ENCODE results near the gene LCE5A. TPM values are rescaled to one million over a fixed set of nuclear protein-coding genes. Genes with fewer than 3 reads are reported as not detected.

Gene LCE5A
- total and polyA plus RNA-seq, 10 of the 15 experiments (the other 5 are each of a cell fraction or from before 2014, with no cell fraction given): not detected

- TF ChIP-seq IRF4 (IDR thresholded peaks at IDR 0.05; ENCODE audit: low read depth, low read length) (no peak), SMC3 (IDR thresholded peaks at IDR 0.05; ENCODE audit: borderline replicate concordance, low read length) (peak; percentile 45; the same call in 1 of the 2 replicates), CTCF (IDR thresholded peaks at IDR 0.05 in 2 of 3, conservative IDR thresholded peaks at IDR 0.05 in 1 of 3; ENCODE audit: control insufficient read depth in 2 of 3, extremely low read depth in 1 of 3, insufficient read depth in 1 of 3, low read depth in 3 of 3, low read length in 3 of 3) (peak; percentile 55 to 90 (median 82)), RAD21 (IDR thresholded peaks at IDR 0.05; ENCODE audit: insufficient read depth, low read depth, low read length) (peak; percentile 59), SIN3A (IDR thresholded peaks at IDR 0.05; ENCODE audit: low read depth, low read length) (no peak), NR2C1 (IDR thresholded peaks at IDR 0.05) (no peak)
These were observed 15.4 kb upstream of the LCE5A start (continued) for GRCh38 chr1:152495066-152495675.

- no peak overlapping the region for H3K27ac ChIP-seq (ENCODE audit: control insufficient read depth, insufficient read depth)
- H2AFZ ChIP-seq (ENCODE audit: control insufficient read depth, low read depth, low read length): no peak overlapping the region
- no peaks in the 10 kb centered on the region for H3K79me2 ChIP-seq (ENCODE audit: control insufficient read depth, insufficient read depth, low read length)
- no peaks in the 10 kb centered on the region for H3K36me3 ChIP-seq (ENCODE audit: control insufficient read depth in 2 of 2, insufficient read depth in 2 of 2, low read length in 1 of 2)
- H3K4me3 ChIP-seq: no peak overlapping the region
- DNase-seq (ENCODE audit: low read depth, low spot score): no peak
- ChIA-PET POLR2A (no interaction called here), SMC1A (ENCODE audit: uncharacterized antibody, unreplicated experiment) (interaction anchor here (0.6 to 0.7 kb wide), 2 partner anchors 32 to 122 kb away, joined by 3 read pairs; no protein-coding TSS in a partner anchor), CTCF (interaction anchor here (1.0 to 2.5 kb wide), 5 partner anchors 8 to 428 kb away, joined by 3 to 11 read pairs (median 3); no protein-coding TSS in a partner anchor), RAD21 (ENCODE audit: unreplicated experiment) (no interaction called here)
- H3K9ac ChIP-seq (ENCODE audit: control insufficient read depth, insufficient read depth, low read length): no peak overlapping the region
- in situ Hi-C loops (cut with MboI): no loop called here
- TF ChIP-seq CTCF (IDR thresholded peaks at IDR 0.05 in 2 of 3, conservative IDR thresholded peaks at IDR 0.05 in 1 of 3; ENCODE audit: control insufficient read depth in 2 of 3, extremely low read depth in 1 of 3, insufficient read depth in 1 of 3, low read depth in 3 of 3, low read length in 3 of 3): peak; percentile 23 to 43 (median 26); a peak in 4 of 6 replicates
- peak; percentile 17; the same call in 1 of the 2 replicates for TF ChIP-seq RAD21 (IDR thresholded peaks at IDR 0.05; ENCODE audit: insufficient read depth, low read depth, low read length)
- TF ChIP-seq MTA2 (IDR thresholded peaks at IDR 0.05; ENCODE audit: low read depth): no peak
- TF ChIP-seq TARDBP (IDR thresholded peaks at IDR 0.05; ENCODE audit: borderline replicate concordance): no peak
- H3K9me3 ChIP-seq (replicated peaks; ENCODE audit: control insufficient read depth, insufficient read depth, low read length): no peaks in the 10 kb centered on the region
- no TSS peak for BruUV-seq (replicated peaks)
- ATAC-seq: no peak
- no peaks in the 10 kb centered on the region for H3K4me1 ChIP-seq (ENCODE audit: control insufficient read depth, insufficient read depth, low read length)
- intact Hi-C loops (cut with micrococcal nuclease; ENCODE audit: unreplicated experiment): loop anchor here (2.0 to 10.0 kb wide), 2 partner anchors 36 to 128 kb away; partner anchors contain the start of gene LCE3A
- no peak for FAIRE-seq
- H3K4me2 ChIP-seq (ENCODE audit: control insufficient read depth, insufficient read depth): no peak overlapping the region
- no peaks in the 10 kb centered on the region for H3K27me3 ChIP-seq (replicated peaks in 1 of 2; ENCODE audit: control insufficient read depth in 2 of 2, insufficient read depth in 2 of 2, low read length in 1 of 2)
- 0% methylated on average over 2 of the region's 2 CpGs for WGBS (ENCODE audit: insufficient coverage, insufficient replicate concordance, low lambda C conversion rate, missing lambda C conversion rate)
- no peaks in the 10 kb centered on the region for H4K20me1 ChIP-seq (ENCODE audit: control insufficient read depth, insufficient read depth)
These were observed 13.3 kb upstream of the LCE5A start for GRCh38 chr1:152497273-152497672.

Measured in GM12878 (cell line).